GM12878 (cell line): ENCODE data around the gene ZP2. TPM values are rescaled to one million over a fixed set of nuclear protein-coding genes. Genes with fewer than 3 reads are reported as not detected.

Experiments
- ATAC-seq: fragments of 200-7000 bp; cut with Tn5 transposase; 3 replicates; pipeline ENCODE4 v1.9.1; 2020; ENCODE audit warnings: mild to moderate bottlenecking, moderate library complexity
- BruUV-seq: library from RNA; stranded (reverse); fragments of 400-500 nt; replicated peaks from 2 replicates; lab custom pipeline; 2021; lab: Mats Ljungman, UMichigan
- CTCF ChIA-PET: fragments of 300-600 bp; sonication (Branson Sonifier 250); formaldehyde crosslinking; extraction: SDS; loops from one replicate; lab custom pipeline; 2021; ENCODE audit warnings: inconsistent platforms; lab: Yijun Ruan, JAX
- POLR2A ChIA-PET: fragments of 350-600 bp; formaldehyde crosslinking; extraction: SDS; loops from one replicate; lab custom pipeline; 2021; ENCODE audit warnings: inconsistent platforms; lab: Charles Lee
- RAD21 ChIA-PET: fragments of 300-600 bp; sonication (Branson Sonifier 250); formaldehyde crosslinking; loops from one replicate; lab custom pipeline; 2023; ENCODE audit warnings: antibody characterized with exemption; ENCODE audit not compliant: unreplicated experiment; lab: Charles Lee
- SMC1A ChIA-PET: fragments of 300-600 bp; sonication (Branson Sonifier 250); formaldehyde crosslinking; loops from one replicate; lab custom pipeline; 2023; ENCODE audit not compliant: unreplicated experiment, uncharacterized antibody; lab: Charles Lee
- DNase-seq: peaks from one replicate; pipeline ENCODE4 v3.0.0-alpha.2; 2011; ENCODE audit warnings: low read depth, low spot score
- FAIRE-seq: peaks from 3 replicates; lab custom pipeline; 2011; peaks lifted over from hg19 to GRCh38; lab: Jason Lieb, UNC
- H2AFZ ChIP-seq: 2 replicates; pipeline ENCODE4 v1.6.0; 2011; ENCODE audit warnings: low read depth, low read length, control low read depth; ENCODE audit not compliant: control insufficient read depth
- H3K27ac ChIP-seq: 2 replicates; pipeline ENCODE4 v1.5.1; 2011; ENCODE audit warnings: control low read depth; ENCODE audit not compliant: control insufficient read depth, insufficient read depth
- H3K27me3 ChIP-seq, 2 experiments: replicated peaks in 1 of 2; 2 replicates each; pipeline versions ENCODE4 v1.6.0 to v1.6.1; 2011; ENCODE audit warnings: low read length in 1 of 2; ENCODE audit not compliant: control insufficient read depth in 2 of 2, insufficient read depth in 2 of 2
- H3K36me3 ChIP-seq, 2 experiments: 2 replicates each; pipeline ENCODE4 v1.5.1; 2011; ENCODE audit warnings: low read length in 1 of 2; ENCODE audit not compliant: control insufficient read depth in 2 of 2, insufficient read depth in 2 of 2
- H3K4me1 ChIP-seq: 2 replicates; pipeline ENCODE4 v1.6.1; 2011; ENCODE audit warnings: mild to moderate bottlenecking, low read length, moderate library complexity, mixed read lengths; ENCODE audit not compliant: control insufficient read depth, insufficient read depth
- H3K4me2 ChIP-seq: 2 replicates; pipeline ENCODE4 v1.6.0; 2011; ENCODE audit warnings: control low read depth; ENCODE audit not compliant: control insufficient read depth, insufficient read depth
- H3K4me3 ChIP-seq: fragments of 200-600 bp; sonication (generic); 2 replicates; pipeline ENCODE4 v1.5.1; 2016
- H3K79me2 ChIP-seq: 2 replicates; pipeline ENCODE4 v1.6.0; 2011; ENCODE audit warnings: low read length; ENCODE audit not compliant: control insufficient read depth, insufficient read depth
- H3K9ac ChIP-seq: 2 replicates; pipeline ENCODE4 v1.8.0; 2011; ENCODE audit warnings: low read length, control low read depth, mixed read lengths; ENCODE audit not compliant: control insufficient read depth, insufficient read depth
- H3K9me3 ChIP-seq: replicated peaks from 3 replicates; pipeline ENCODE4 v1.5.1; 2011; ENCODE audit warnings: mild to moderate bottlenecking, low read length; ENCODE audit not compliant: control insufficient read depth, insufficient read depth
- H4K20me1 ChIP-seq: 2 replicates; pipeline ENCODE4 v1.6.0; 2011; ENCODE audit not compliant: control insufficient read depth, insufficient read depth
- DPF2 ChIP-seq: fragments of 450-650 bp; IDR thresholded peaks from 2 replicates; pipeline ENCODE4 v1.6.1; 2017; ENCODE audit warnings: mild to moderate bottlenecking
- EP300 ChIP-seq, 2 experiments: fragments of 150-350 bp in 1 of 2; IDR thresholded peaks; 2 replicates each; pipeline ENCODE4 v1.6.1; 2011 to 2012; ENCODE audit warnings: low read depth in 2 of 2, low read length in 2 of 2, borderline replicate concordance in 1 of 2, improper control_type of control experiment in 1 of 2, inconsistent platforms in 1 of 2; ENCODE audit not compliant: control insufficient read depth in 1 of 2
- EZH2 ChIP-seq: IDR thresholded peaks from 2 replicates; pipeline ENCODE4 v1.6.1; 2012; ENCODE audit warnings: low read depth, mild to moderate bottlenecking, control low read depth, inconsistent platforms, low read length, borderline replicate concordance; ENCODE audit not compliant: control insufficient read depth
- MEF2B ChIP-seq: fragments of 450-650 bp; IDR thresholded peaks from 2 replicates; pipeline ENCODE4 v1.6.1; 2018; ENCODE audit warnings: mild to moderate bottlenecking, moderate library complexity; ENCODE audit not compliant: partially characterized antibody, poor library complexity, severe bottlenecking
- NR2C2 ChIP-seq: IDR thresholded peaks from 2 replicates; pipeline ENCODE4 v1.6.1; 2011; ENCODE audit warnings: borderline replicate concordance, low read depth; ENCODE audit not compliant: control insufficient read depth, insufficient read length
- YY1 ChIP-seq: IDR thresholded peaks from 2 replicates; pipeline ENCODE4 v1.6.1; 2011; ENCODE audit warnings: low read depth, mild to moderate bottlenecking, low read length
- ZNF274 ChIP-seq: IDR thresholded peaks from one replicate; pipeline ENCODE4 v1.8.0; 2011; ENCODE audit not compliant: insufficient read length, insufficient read depth
- ZNF622 ChIP-seq: fragments of 450-650 bp; IDR thresholded peaks from 2 replicates; pipeline ENCODE4 v1.6.1; 2017; ENCODE audit warnings: mild to moderate bottlenecking, inconsistent platforms
- WGBS: methylation state at CpG from one replicate; pipeline ENCODE4 v1.1.6; 2016; ENCODE audit warnings: low lambda C conversion rate; ENCODE audit not compliant: insufficient replicate concordance, insufficient coverage; ENCODE audit errors: missing lambda C conversion rate; 5-methylcytosine and 5-hydroxymethylcytosine counted together
- in situ Hi-C: fragments of 300-500 bp; cut with MboI; formaldehyde crosslinking; loops from 9 replicates; pipeline ENCODE4 v1.14.3; 2018; ENCODE audit warnings: mixed read lengths
- intact Hi-C: fragments of 100-400 bp; cut with micrococcal nuclease; formaldehyde crosslinking; loops from one replicate; pipeline ENCODE4 v1.14.2; 2022; ENCODE audit not compliant: unreplicated experiment
- polyA plus RNA-seq, 11 experiments: library from polyadenylated mRNA; depleted of rRNA in 4 of 11; unstranded in 6 of 11; stranded (reverse) in 5 of 11; fragments of >200 nt; fragmentation: Nextera tagmentation in 4 of 11; fragmentation: Illumina TruSeq in 1 of 11; extraction: Ambion mirVana in 4 of 11; extraction: Trizol in 1 of 11; gene quantifications; 1 replicate in 1 of 11; 2 replicates in 10 of 11; pipeline versions ENCODE4 v1.2.1 to v1.2.3, GENCODE V29; 2011 to 2016; ENCODE audit warnings: inconsistent platforms in 2 of 11, missing spikeins in 2 of 11, low read depth in 1 of 11
- total RNA-seq, 4 experiments: library from RNA; depleted of rRNA in 3 of 4; stranded (reverse); fragments of >200 nt in 3 of 4; fragmentation: Illumina TruSeq in 1 of 4; extraction: Trizol in 1 of 4; gene quantifications; 2 replicates each; pipeline versions ENCODE4 v1.2.1 to v1.2.3, GENCODE V29; 2013 to 2021
- TF ChIP-seq, protein P1 (sequence below): IDR thresholded peaks from 2 replicates; pipeline ENCODE4 v1.6.1; 2011; ENCODE audit warnings: borderline replicate concordance, low read depth, mild to moderate bottlenecking, moderate library complexity, mixed read lengths, low read length; ENCODE audit not compliant: insufficient read depth; ENCODE audit errors: extremely low read length
- TF ChIP-seq, protein P2 (sequence below), 3 experiments: IDR thresholded peaks in 2 of 3; conservative IDR thresholded peaks in 1 of 3; 2 replicates each; pipeline ENCODE4 v1.5.1; 2011; ENCODE audit warnings: low read depth in 3 of 3, low read length in 3 of 3, mild to moderate bottlenecking in 3 of 3, control low read depth in 2 of 3, moderate library complexity in 2 of 3, inconsistent platforms in 1 of 3, mixed read lengths in 1 of 3; ENCODE audit not compliant: control insufficient read depth in 2 of 3, insufficient read depth in 1 of 3; ENCODE audit errors: extremely low read depth in 1 of 3
- TF ChIP-seq, protein P3 (sequence below): fragments of 450-650 bp; IDR thresholded peaks from 2 replicates; pipeline ENCODE4 v1.6.1; 2018; ENCODE audit warnings: borderline replicate concordance, mild to moderate bottlenecking; ENCODE audit not compliant: partially characterized antibody
- TF ChIP-seq, protein P4 (sequence below): IDR thresholded peaks from 2 replicates; pipeline ENCODE4 v1.6.1; 2011; ENCODE audit warnings: low read depth, low read length, improper control_type of control experiment, borderline replicate concordance
- TF ChIP-seq, protein P5 (sequence below): fragments of 450-650 bp; conservative IDR thresholded peaks from 2 replicates; pipeline ENCODE4 v1.6.1; 2017; ENCODE audit warnings: mild to moderate bottlenecking, moderate library complexity
- TF ChIP-seq, protein P6 (sequence below): IDR thresholded peaks from 2 replicates; pipeline ENCODE4 v1.6.1; 2012; ENCODE audit warnings: low read depth, low read length, improper control_type of control experiment

ZP2 gene
- total and polyA plus RNA-seq, 10 of the 15 experiments (the other 5 are each of a cell fraction or from before 2014, with no cell fraction given), result 0.11 to 0.33 (median 0.16) TPM; not detected in 1

DNA sequence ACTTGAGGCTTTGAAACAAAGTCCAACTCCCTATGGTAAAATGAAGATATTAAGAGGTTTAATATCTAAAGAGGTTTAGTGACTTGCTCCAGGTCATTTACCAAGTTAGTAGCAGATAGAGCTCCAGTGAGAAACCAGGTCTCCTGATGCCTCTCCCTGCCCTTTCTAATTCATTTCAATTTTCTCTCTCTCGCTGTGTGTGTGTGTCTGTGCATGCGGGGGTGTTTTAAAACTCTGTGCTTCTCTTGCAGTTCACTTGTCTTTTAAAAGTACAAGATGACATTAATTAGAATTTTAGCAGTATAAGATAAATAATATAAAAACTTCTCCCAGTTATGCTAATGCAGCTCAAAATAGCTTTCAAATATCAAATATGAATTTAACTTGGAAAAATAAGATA lies 8.2 kb upstream of the ZP2 start:
- Histone ChIP-seq H3K27ac (no peak overlapping the region), H2AFZ (no peak overlapping the region), H3K9me3 (no peaks in the 10 kb centered on the region; the same call in 2 of the 3 replicates), H3K36me3 (no peaks in the 10 kb centered on the region), H3K9ac (no peak overlapping the region), H3K4me2 (no peak overlapping the region), H3K79me2 (no peaks in the 10 kb centered on the region), H3K27me3 (no peaks in the 10 kb centered on the region; a peak in 1 of 4 replicates), H3K4me1 (no peaks in the 10 kb centered on the region), H4K20me1 (no peaks in the 10 kb centered on the region), H3K4me3 (no peak overlapping the region)
- CTCF ChIA-PET, result no interaction called here
- SMC1A ChIA-PET, result interaction anchor here (0.6 kb wide), 1 partner anchor 1466 kb away, joined by 3 read pairs; no protein-coding TSS in a partner anchor
- ATAC-seq (no peak), FAIRE-seq (no peak), DNase-seq (no peak)
- in situ Hi-C loops (no loop called here), intact Hi-C loops (no loop called here)
- RAD21 ChIA-PET, result interaction anchor here (1.2 kb wide), 1 partner anchor 31 kb away, joined by 4 read pairs; no protein-coding TSS in a partner anchor
- POLR2A ChIA-PET, result no interaction called here
- WGBS, result 86% methylated on average over 2 of the region's 2 CpGs
- no TSS peak for BruUV-seq
- TF ChIP-seq EP300 (IDR thresholded peaks at IDR 0.05; ENCODE audit: borderline replicate concordance in 1 of 2, control insufficient read depth in 1 of 2, low read depth in 2 of 2, low read length in 2 of 2) (no peak), NR2C2 (no peak), MEF2B (no peak), ZNF622 (no peak), DPF2 (no peak), YY1 (no peak), EZH2 (no peak), ZNF274 (no peak)
- TF ChIP-seq, protein P1, sequence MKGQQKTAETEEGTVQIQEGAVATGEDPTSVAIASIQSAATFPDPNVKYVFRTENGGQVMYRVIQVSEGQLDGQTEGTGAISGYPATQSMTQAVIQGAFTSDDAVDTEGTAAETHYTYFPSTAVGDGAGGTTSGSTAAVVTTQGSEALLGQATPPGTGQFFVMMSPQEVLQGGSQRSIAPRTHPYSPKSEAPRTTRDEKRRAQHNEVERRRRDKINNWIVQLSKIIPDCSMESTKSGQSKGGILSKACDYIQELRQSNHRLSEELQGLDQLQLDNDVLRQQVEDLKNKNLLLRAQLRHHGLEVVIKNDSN, result no peak
- TF ChIP-seq, protein P2, sequence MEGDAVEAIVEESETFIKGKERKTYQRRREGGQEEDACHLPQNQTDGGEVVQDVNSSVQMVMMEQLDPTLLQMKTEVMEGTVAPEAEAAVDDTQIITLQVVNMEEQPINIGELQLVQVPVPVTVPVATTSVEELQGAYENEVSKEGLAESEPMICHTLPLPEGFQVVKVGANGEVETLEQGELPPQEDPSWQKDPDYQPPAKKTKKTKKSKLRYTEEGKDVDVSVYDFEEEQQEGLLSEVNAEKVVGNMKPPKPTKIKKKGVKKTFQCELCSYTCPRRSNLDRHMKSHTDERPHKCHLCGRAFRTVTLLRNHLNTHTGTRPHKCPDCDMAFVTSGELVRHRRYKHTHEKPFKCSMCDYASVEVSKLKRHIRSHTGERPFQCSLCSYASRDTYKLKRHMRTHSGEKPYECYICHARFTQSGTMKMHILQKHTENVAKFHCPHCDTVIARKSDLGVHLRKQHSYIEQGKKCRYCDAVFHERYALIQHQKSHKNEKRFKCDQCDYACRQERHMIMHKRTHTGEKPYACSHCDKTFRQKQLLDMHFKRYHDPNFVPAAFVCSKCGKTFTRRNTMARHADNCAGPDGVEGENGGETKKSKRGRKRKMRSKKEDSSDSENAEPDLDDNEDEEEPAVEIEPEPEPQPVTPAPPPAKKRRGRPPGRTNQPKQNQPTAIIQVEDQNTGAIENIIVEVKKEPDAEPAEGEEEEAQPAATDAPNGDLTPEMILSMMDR (IDR thresholded peaks at IDR 0.05 in 2 of 3, conservative IDR thresholded peaks at IDR 0.05 in 1 of 3; ENCODE audit: control insufficient read depth in 2 of 3, extremely low read depth in 1 of 3, insufficient read depth in 1 of 3, low read depth in 3 of 3, low read length in 3 of 3), result no peak
- TF ChIP-seq, protein P3, sequence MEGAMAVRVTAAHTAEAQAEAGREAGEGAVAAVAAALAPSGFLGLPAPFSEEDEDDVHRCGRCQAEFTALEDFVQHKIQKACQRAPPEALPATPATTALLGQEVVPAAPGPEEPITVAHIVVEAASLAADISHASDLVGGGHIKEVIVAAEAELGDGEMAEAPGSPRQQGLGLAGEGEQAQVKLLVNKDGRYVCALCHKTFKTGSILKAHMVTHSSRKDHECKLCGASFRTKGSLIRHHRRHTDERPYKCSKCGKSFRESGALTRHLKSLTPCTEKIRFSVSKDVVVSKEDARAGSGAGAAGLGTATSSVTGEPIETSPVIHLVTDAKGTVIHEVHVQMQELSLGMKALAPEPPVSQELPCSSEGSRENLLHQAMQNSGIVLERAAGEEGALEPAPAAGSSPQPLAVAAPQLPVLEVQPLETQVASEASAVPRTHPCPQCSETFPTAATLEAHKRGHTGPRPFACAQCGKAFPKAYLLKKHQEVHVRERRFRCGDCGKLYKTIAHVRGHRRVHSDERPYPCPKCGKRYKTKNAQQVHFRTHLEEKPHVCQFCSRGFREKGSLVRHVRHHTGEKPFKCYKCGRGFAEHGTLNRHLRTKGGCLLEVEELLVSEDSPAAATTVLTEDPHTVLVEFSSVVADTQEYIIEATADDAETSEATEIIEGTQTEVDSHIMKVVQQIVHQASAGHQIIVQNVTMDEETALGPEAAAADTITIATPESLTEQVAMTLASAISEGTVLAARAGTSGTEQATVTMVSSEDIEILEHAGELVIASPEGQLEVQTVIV, result no peak
- TF ChIP-seq, protein P4, sequence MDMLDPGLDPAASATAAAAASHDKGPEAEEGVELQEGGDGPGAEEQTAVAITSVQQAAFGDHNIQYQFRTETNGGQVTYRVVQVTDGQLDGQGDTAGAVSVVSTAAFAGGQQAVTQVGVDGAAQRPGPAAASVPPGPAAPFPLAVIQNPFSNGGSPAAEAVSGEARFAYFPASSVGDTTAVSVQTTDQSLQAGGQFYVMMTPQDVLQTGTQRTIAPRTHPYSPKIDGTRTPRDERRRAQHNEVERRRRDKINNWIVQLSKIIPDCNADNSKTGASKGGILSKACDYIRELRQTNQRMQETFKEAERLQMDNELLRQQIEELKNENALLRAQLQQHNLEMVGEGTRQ, result no peak
- TF ChIP-seq, protein P5, sequence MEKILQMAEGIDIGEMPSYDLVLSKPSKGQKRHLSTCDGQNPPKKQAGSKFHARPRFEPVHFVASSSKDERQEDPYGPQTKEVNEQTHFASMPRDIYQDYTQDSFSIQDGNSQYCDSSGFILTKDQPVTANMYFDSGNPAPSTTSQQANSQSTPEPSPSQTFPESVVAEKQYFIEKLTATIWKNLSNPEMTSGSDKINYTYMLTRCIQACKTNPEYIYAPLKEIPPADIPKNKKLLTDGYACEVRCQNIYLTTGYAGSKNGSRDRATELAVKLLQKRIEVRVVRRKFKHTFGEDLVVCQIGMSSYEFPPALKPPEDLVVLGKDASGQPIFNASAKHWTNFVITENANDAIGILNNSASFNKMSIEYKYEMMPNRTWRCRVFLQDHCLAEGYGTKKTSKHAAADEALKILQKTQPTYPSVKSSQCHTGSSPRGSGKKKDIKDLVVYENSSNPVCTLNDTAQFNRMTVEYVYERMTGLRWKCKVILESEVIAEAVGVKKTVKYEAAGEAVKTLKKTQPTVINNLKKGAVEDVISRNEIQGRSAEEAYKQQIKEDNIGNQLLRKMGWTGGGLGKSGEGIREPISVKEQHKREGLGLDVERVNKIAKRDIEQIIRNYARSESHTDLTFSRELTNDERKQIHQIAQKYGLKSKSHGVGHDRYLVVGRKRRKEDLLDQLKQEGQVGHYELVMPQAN, result no peak
- TF ChIP-seq, protein P6, sequence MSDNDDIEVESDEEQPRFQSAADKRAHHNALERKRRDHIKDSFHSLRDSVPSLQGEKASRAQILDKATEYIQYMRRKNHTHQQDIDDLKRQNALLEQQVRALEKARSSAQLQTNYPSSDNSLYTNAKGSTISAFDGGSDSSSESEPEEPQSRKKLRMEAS, result no peak
